Measurements from ENCODE around the gene BUB3. TPM values are rescaled to one million over a fixed set of nuclear protein-coding genes. Genes with fewer than 3 reads are reported as not detected.

Gene BUB3
- total RNA-seq, 1 experiment from 2014 or later, result 180 TPM

GRCh38 chr10:123150271-123150985 is 3.8 kb upstream of the BUB3 start (continued):
- no peak; the same call in 1 of the 2 replicates for TF ChIP-seq SMAD4 (CRISPR knock-in tag; IDR thresholded peaks at IDR 0.05)
- no peak for TF ChIP-seq JUN (CRISPR knock-in tag; IDR thresholded peaks at IDR 0.05)
- TF ChIP-seq NFYB (CRISPR knock-in tag; conservative IDR thresholded peaks at IDR 0.05; ENCODE audit: low read depth), result no peak
- TF ChIP-seq PREB (CRISPR knock-in tag; IDR thresholded peaks at IDR 0.05; ENCODE audit: borderline replicate concordance), result no peak
- TF ChIP-seq ZNF317 (CRISPR knock-in tag; IDR thresholded peaks at IDR 0.05; ENCODE audit: borderline replicate concordance, low read depth), result no peak
- TF ChIP-seq FOXJ3 (CRISPR knock-in tag; IDR thresholded peaks at IDR 0.05; ENCODE audit: borderline replicate concordance), result no peak
- TF ChIP-seq USF1 (CRISPR knock-in tag; IDR thresholded peaks at IDR 0.05), result peak; percentile 83; the same call in 1 of the 2 replicates
- TF ChIP-seq NR2C2 (CRISPR knock-in tag; IDR thresholded peaks at IDR 0.05), result peak; percentile 93
- peak; percentile 79; the same call in 1 of the 2 replicates for TF ChIP-seq FOXK1 (CRISPR knock-in tag; IDR thresholded peaks at IDR 0.05)
- TF ChIP-seq PRDM15 (CRISPR knock-in tag; IDR thresholded peaks at IDR 0.05), result no peak
- no peak for TF ChIP-seq ZNF425 (CRISPR knock-in tag; conservative IDR thresholded peaks at IDR 0.05)
- peak; percentile 49; the same call in 1 of the 2 replicates for TF ChIP-seq ARID4B (CRISPR knock-in tag; IDR thresholded peaks at IDR 0.05; ENCODE audit: borderline replicate concordance)
- TF ChIP-seq SP1 (CRISPR knock-in tag; conservative IDR thresholded peaks at IDR 0.05), result peak; percentile 77
